Activated naive CD8-positive, alpha-beta T cell (primary cell): Measurements from ENCODE around the gene DMAC1.
A peak's percentile ranks its signal among the peaks of the same experiment; 100 is the strongest.

Source experiments
- H3K27ac Mint-ChIP-seq: one replicate; pipeline ENCODE4 v1.8.0; 2021; ENCODE audit warnings: mixed read lengths
- H3K27me3 Mint-ChIP-seq: one replicate; pipeline ENCODE4 v1.8.0; 2021; ENCODE audit warnings: mixed read lengths
- H3K36me3 Mint-ChIP-seq: one replicate; pipeline ENCODE4 v1.8.0; 2021; ENCODE audit warnings: mixed read lengths
- H3K4me1 Mint-ChIP-seq: one replicate; pipeline ENCODE4 v1.8.0; 2021; ENCODE audit warnings: low read depth, mixed read lengths
- H3K4me3 Mint-ChIP-seq: one replicate; pipeline ENCODE4 v1.8.0; 2021; ENCODE audit warnings: mild to moderate bottlenecking, mixed read lengths
- H3K9me3 Mint-ChIP-seq: one replicate; pipeline ENCODE4 v1.8.0; 2021; ENCODE audit warnings: low read depth, mixed read lengths

Gene DMAC1

DNA sequence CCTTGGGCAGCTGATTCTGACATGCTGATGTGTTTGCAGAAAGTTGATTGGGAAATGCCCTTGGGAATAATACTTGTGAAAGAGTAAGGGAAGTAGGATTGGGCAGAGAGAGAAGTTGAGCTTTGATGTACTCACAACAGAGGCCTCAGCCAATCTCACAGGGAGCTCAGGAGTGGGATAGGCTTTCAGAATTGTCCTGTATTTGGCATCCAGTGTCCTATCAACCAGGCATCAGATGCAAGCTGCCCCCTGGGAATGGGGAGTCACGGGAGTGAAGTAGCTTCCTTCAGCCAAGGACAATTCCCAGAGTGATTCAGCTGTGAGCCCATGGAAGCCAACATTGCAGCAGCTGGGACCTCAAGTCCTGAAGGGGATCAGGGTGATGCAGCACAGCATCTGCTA is 39.6 kb downstream of the DMAC1 start:
- no peak overlapping the region for H3K4me3 Mint-ChIP-seq
- peaks cover 15% of the 10 kb centered on the region for H3K9me3 Mint-ChIP-seq
- H3K4me1 Mint-ChIP-seq: peaks cover 16% of the 10 kb centered on the region
- H3K27me3 Mint-ChIP-seq: no peaks in the 10 kb centered on the region
- peaks cover 11% of the 10 kb centered on the region for H3K36me3 Mint-ChIP-seq
- H3K27ac Mint-ChIP-seq: no peak overlapping the region

DNA sequence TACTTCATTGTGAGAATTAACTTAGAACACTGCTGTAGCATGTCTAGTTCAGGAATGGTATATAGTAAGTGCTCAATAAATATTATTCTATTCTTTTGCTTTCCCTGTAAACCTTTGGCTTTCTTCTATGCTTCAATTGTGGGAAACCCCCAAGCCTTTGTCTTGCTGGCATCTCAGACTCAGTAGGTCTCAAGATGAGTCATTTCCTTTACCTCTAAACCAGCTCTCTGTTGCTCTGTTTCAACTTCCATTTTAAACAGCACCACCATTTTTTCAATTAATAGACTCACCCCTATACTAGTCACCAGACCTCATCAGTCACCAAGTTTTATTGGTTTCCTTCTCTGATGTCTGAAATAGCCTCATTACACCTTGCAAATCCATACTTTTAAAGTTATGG is 43.5 kb downstream of the DMAC1 start:
- Mint-ChIP-seq H3K27me3 (no peaks in the 10 kb centered on the region), H3K4me3 (peak overlapping the region; percentile 8), H3K36me3 (peaks cover 10% of the 10 kb centered on the region), H3K27ac (peak overlapping the region; percentile 85), H3K9me3 (peaks cover 6% of the 10 kb centered on the region), H3K4me1 (peaks cover 21% of the 10 kb centered on the region)

DNA sequence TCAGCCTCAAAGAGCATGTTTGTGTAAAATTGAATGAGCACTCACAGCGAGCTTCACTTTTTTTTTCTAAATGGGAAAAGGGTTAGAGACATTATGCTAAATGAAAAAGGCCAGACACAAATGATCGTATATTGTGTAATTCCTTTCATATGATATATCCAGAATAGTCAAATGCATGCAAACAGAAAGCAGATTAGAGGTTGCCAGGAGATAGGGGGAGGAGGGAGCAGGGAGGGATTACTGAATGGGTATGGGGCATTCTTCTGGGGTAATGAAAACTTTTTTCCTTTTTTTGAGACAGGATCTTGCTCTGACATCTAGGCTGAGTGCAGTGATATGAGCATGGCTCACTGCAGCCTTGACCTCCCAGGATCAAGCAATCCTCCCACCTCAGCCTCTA is 47.1 kb downstream of the DMAC1 start:
- H3K4me3 Mint-ChIP-seq: no peak overlapping the region
- H3K9me3 Mint-ChIP-seq: peaks cover 11% of the 10 kb centered on the region
- no peak overlapping the region for H3K27ac Mint-ChIP-seq
- no peaks in the 10 kb centered on the region for H3K27me3 Mint-ChIP-seq
- peaks cover 21% of the 10 kb centered on the region for H3K4me1 Mint-ChIP-seq
- H3K36me3 Mint-ChIP-seq: peaks cover 10% of the 10 kb centered on the region
